Tibial nerve (tissue), 4 donors: ENCODE measurements around the gene PIN1.

Experiments used
- EP300 ChIP-seq, 2 donors: sonication (generic); formaldehyde crosslinking; IDR thresholded peaks; one replicate each; pipeline ENCODE4 v1.6.1; 2017; ENCODE audit warnings: antibody characterized with exemption in 2 of 2, mild to moderate bottlenecking in 1 of 2
- POLR2A ChIP-seq, 2 donors: fragments of 450-650 bp; IDR thresholded peaks; one replicate each; pipeline ENCODE4 v1.6.1; 2017; ENCODE audit warnings: antibody characterized with exemption in 2 of 2, mild to moderate bottlenecking in 2 of 2, moderate library complexity in 2 of 2
- TF ChIP-seq, protein P1 (sequence below), 5 experiments: fragments of 200-600 bp in 3 of 5; fragments of 450-650 bp in 2 of 5; sonication (generic) in 3 of 5; IDR thresholded peaks; one replicate each; pipeline ENCODE4 v1.5.1; 2016 to 2019; ENCODE audit warnings: antibody characterized with exemption in 5 of 5, mild to moderate bottlenecking in 3 of 5, moderate library complexity in 2 of 5

GRCh38 chr19:9856609-9857008, 21.5 kb downstream of the PIN1 start:
- TF ChIP-seq, protein P1, sequence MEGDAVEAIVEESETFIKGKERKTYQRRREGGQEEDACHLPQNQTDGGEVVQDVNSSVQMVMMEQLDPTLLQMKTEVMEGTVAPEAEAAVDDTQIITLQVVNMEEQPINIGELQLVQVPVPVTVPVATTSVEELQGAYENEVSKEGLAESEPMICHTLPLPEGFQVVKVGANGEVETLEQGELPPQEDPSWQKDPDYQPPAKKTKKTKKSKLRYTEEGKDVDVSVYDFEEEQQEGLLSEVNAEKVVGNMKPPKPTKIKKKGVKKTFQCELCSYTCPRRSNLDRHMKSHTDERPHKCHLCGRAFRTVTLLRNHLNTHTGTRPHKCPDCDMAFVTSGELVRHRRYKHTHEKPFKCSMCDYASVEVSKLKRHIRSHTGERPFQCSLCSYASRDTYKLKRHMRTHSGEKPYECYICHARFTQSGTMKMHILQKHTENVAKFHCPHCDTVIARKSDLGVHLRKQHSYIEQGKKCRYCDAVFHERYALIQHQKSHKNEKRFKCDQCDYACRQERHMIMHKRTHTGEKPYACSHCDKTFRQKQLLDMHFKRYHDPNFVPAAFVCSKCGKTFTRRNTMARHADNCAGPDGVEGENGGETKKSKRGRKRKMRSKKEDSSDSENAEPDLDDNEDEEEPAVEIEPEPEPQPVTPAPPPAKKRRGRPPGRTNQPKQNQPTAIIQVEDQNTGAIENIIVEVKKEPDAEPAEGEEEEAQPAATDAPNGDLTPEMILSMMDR (IDR thresholded peaks at IDR 0.05), result no peak
- no peak for TF ChIP-seq POLR2A (IDR thresholded peaks at IDR 0.05)
- no peak for TF ChIP-seq EP300 (IDR thresholded peaks at IDR 0.05)
